Activated naive CD4-positive, alpha-beta T cell treated with anti-CD3 and anti-CD28 coated beads, Interleukin-2, amount 10 ng/mL, durations not matched to agents 7 days and 5 days (primary cell): ENCODE data around the gene CACHD1.

Experiments
- CTCF ChIA-PET: fragments of 350-600 bp; sonication (Branson Sonifier 250); formaldehyde crosslinking; loops from one replicate; lab custom pipeline; 2021; ENCODE audit warnings: antibody characterized with exemption; lab: Charles Lee
- DNase-seq: peaks from one replicate; pipeline ENCODE4 v3.0.0-alpha.2; 2020
- H3K27ac Mint-ChIP-seq: one replicate; pipeline ENCODE4 v1.8.0; 2021; ENCODE audit warnings: mild to moderate bottlenecking, moderate library complexity, mixed read lengths
- H3K27me3 Mint-ChIP-seq: one replicate; pipeline ENCODE4 v1.8.0; 2021; ENCODE audit warnings: mild to moderate bottlenecking, mixed read lengths
- H3K36me3 Mint-ChIP-seq: one replicate; pipeline ENCODE4 v1.8.0; 2021; ENCODE audit warnings: mixed read lengths
- H3K4me1 Mint-ChIP-seq: one replicate; pipeline ENCODE4 v1.8.0; 2021; ENCODE audit warnings: mixed read lengths
- H3K4me3 Mint-ChIP-seq: one replicate; pipeline ENCODE4 v1.8.0; 2021; ENCODE audit warnings: mild to moderate bottlenecking, moderate library complexity, mixed read lengths
- H3K9me3 Mint-ChIP-seq: one replicate; pipeline ENCODE4 v1.8.0; 2021; ENCODE audit warnings: mixed read lengths

The CACHD1 gene

GRCh38 chr1:64575881-64576676, 106.2 kb downstream of the CACHD1 start:
- no peaks in the 10 kb centered on the region for H3K4me1 Mint-ChIP-seq
- H3K27me3 Mint-ChIP-seq = peaks cover 3% of the 10 kb centered on the region
- H3K4me3 Mint-ChIP-seq = no peak overlapping the region
- H3K36me3 Mint-ChIP-seq = no peaks in the 10 kb centered on the region
- CTCF ChIA-PET = interaction anchor here (0.6 kb wide), 2 partner anchors 109 to 153 kb away, joined by 3 read pairs; no protein-coding TSS in a partner anchor
- H3K27ac Mint-ChIP-seq = no peak overlapping the region
- no peak for DNase-seq
- no peaks in the 10 kb centered on the region for H3K9me3 Mint-ChIP-seq

- Mint-ChIP-seq H3K27ac (no peak overlapping the region), H3K9me3 (no peaks in the 10 kb centered on the region), H3K4me1 (no peaks in the 10 kb centered on the region), H3K4me3 (no peak overlapping the region), H3K27me3 (peaks cover 3% of the 10 kb centered on the region), H3K36me3 (no peaks in the 10 kb centered on the region)
- CTCF ChIA-PET = no interaction called here
- no peak for DNase-seq
Observed at GRCh38 chr1:64578270-64578973, 108.5 kb downstream of the CACHD1 start.

GRCh38 chr1:64579767-64580166, 109.8 kb downstream of the CACHD1 start:
- CTCF ChIA-PET = no interaction called here
- H3K4me1 Mint-ChIP-seq = no peaks in the 10 kb centered on the region
- DNase-seq = no peak
- H3K36me3 Mint-ChIP-seq = no peaks in the 10 kb centered on the region
- H3K27me3 Mint-ChIP-seq = peaks cover 3% of the 10 kb centered on the region
- H3K27ac Mint-ChIP-seq = no peak overlapping the region
- no peaks in the 10 kb centered on the region for H3K9me3 Mint-ChIP-seq
- no peak overlapping the region for H3K4me3 Mint-ChIP-seq

GRCh38 chr1:64581135-64581842, 111.4 kb downstream of the CACHD1 start:
- Mint-ChIP-seq H3K4me1 (no peaks in the 10 kb centered on the region), H3K27me3 (peaks cover 2% of the 10 kb centered on the region), H3K4me3 (no peak overlapping the region), H3K27ac (no peak overlapping the region), H3K36me3 (no peaks in the 10 kb centered on the region), H3K9me3 (no peaks in the 10 kb centered on the region)
- CTCF ChIA-PET = interaction anchor here (0.6 kb wide), 1 partner anchor 268 kb away, joined by 3 read pairs; no protein-coding TSS in a partner anchor
- DNase-seq = no peak

- CTCF ChIA-PET = interaction anchor here (0.6 kb wide), 1 partner anchor 269 kb away, joined by 3 read pairs; no protein-coding TSS in a partner anchor
- H3K4me3 Mint-ChIP-seq = no peak overlapping the region
Observed at GRCh38 chr1:64581843-64582185, 111.9 kb downstream of the CACHD1 start.

GRCh38 chr1:64584479-64584878, 114.5 kb downstream of the CACHD1 start:
- no peak overlapping the region for H3K4me3 Mint-ChIP-seq
- H3K36me3 Mint-ChIP-seq = no peaks in the 10 kb centered on the region
- no peak for DNase-seq
- H3K27ac Mint-ChIP-seq = no peak overlapping the region
- H3K4me1 Mint-ChIP-seq = no peaks in the 10 kb centered on the region
- CTCF ChIA-PET = interaction anchor here (1.2 kb wide), 1 partner anchor 239 kb away, joined by 3 read pairs; no protein-coding TSS in a partner anchor
- no peaks in the 10 kb centered on the region for H3K9me3 Mint-ChIP-seq
- no peaks in the 10 kb centered on the region for H3K27me3 Mint-ChIP-seq

More at GRCh38 chr1:64581843-64582185, 111.9 kb downstream of the CACHD1 start:
- no peak for DNase-seq
- Mint-ChIP-seq H3K27ac (no peak overlapping the region), H3K36me3 (no peaks in the 10 kb centered on the region), H3K9me3 (no peaks in the 10 kb centered on the region), H3K4me1 (no peaks in the 10 kb centered on the region), H3K27me3 (no peaks in the 10 kb centered on the region)

GRCh38 chr1:64588876-64589275, 118.9 kb downstream of the CACHD1 start:
- H3K27ac Mint-ChIP-seq = no peak overlapping the region
- H3K27me3 Mint-ChIP-seq = no peaks in the 10 kb centered on the region
- no peaks in the 10 kb centered on the region for H3K9me3 Mint-ChIP-seq
- H3K36me3 Mint-ChIP-seq = no peaks in the 10 kb centered on the region
- CTCF ChIA-PET = no interaction called here
- H3K4me1 Mint-ChIP-seq = no peaks in the 10 kb centered on the region
- no peak overlapping the region for H3K4me3 Mint-ChIP-seq
- no peak for DNase-seq

- Mint-ChIP-seq H3K36me3 (no peaks in the 10 kb centered on the region), H3K4me3 (no peak overlapping the region), H3K27ac (no peak overlapping the region), H3K9me3 (no peaks in the 10 kb centered on the region), H3K27me3 (no peaks in the 10 kb centered on the region), H3K4me1 (no peaks in the 10 kb centered on the region)
- no peak for DNase-seq
- CTCF ChIA-PET = no interaction called here
Observed at GRCh38 chr1:64590316-64590715, 120.4 kb downstream of the CACHD1 start.

- Mint-ChIP-seq H3K4me1 (no peaks in the 10 kb centered on the region), H3K27me3 (no peaks in the 10 kb centered on the region), H3K27ac (no peak overlapping the region), H3K9me3 (no peaks in the 10 kb centered on the region), H3K4me3 (no peak overlapping the region), H3K36me3 (no peaks in the 10 kb centered on the region)
- DNase-seq = no peak
- CTCF ChIA-PET = interaction anchor here (0.7 kb wide), 1 partner anchor 21 kb away, joined by 3 read pairs; no protein-coding TSS in a partner anchor
Observed at GRCh38 chr1:64594446-64594845, 124.5 kb downstream of the CACHD1 start.

GRCh38 chr1:64595871-64596515, 126.1 kb downstream of the CACHD1 start:
- DNase-seq = no peak
- Mint-ChIP-seq H3K36me3 (no peaks in the 10 kb centered on the region), H3K9me3 (no peaks in the 10 kb centered on the region), H3K27ac (no peak overlapping the region), H3K27me3 (no peaks in the 10 kb centered on the region), H3K4me1 (no peaks in the 10 kb centered on the region), H3K4me3 (no peak overlapping the region)
- CTCF ChIA-PET = interaction anchor here (0.5 to 1.0 kb wide), 2 partner anchors 8 to 9 kb away, joined by 3 read pairs; no protein-coding TSS in a partner anchor

GRCh38 chr1:64597113-64597512, 127.2 kb downstream of the CACHD1 start:
- Mint-ChIP-seq H3K9me3 (no peaks in the 10 kb centered on the region), H3K27ac (no peak overlapping the region), H3K4me1 (no peaks in the 10 kb centered on the region), H3K4me3 (no peak overlapping the region), H3K27me3 (no peaks in the 10 kb centered on the region), H3K36me3 (no peaks in the 10 kb centered on the region)
- CTCF ChIA-PET = no interaction called here
- no peak for DNase-seq

GRCh38 chr1:64598100-64598571, 128.2 kb downstream of the CACHD1 start:
- H3K36me3 Mint-ChIP-seq = no peaks in the 10 kb centered on the region
- DNase-seq = no peak
- CTCF ChIA-PET = no interaction called here

GRCh38 chr1:64599242-64599641, 129.3 kb downstream of the CACHD1 start:
- H3K9me3 Mint-ChIP-seq = no peaks in the 10 kb centered on the region
- no peaks in the 10 kb centered on the region for H3K27me3 Mint-ChIP-seq
- no peaks in the 10 kb centered on the region for H3K36me3 Mint-ChIP-seq
- H3K27ac Mint-ChIP-seq = no peak overlapping the region
- CTCF ChIA-PET = no interaction called here
- DNase-seq = no peak
- H3K4me3 Mint-ChIP-seq = no peak overlapping the region
- H3K4me1 Mint-ChIP-seq = no peaks in the 10 kb centered on the region

More at GRCh38 chr1:64598100-64598571, 128.2 kb downstream of the CACHD1 start:
- H3K9me3 Mint-ChIP-seq = no peaks in the 10 kb centered on the region
- no peak overlapping the region for H3K27ac Mint-ChIP-seq
- no peaks in the 10 kb centered on the region for H3K4me1 Mint-ChIP-seq
- no peak overlapping the region for H3K4me3 Mint-ChIP-seq
- no peaks in the 10 kb centered on the region for H3K27me3 Mint-ChIP-seq

GRCh38 chr1:64601207-64601606, 131.3 kb downstream of the CACHD1 start:
- no peaks in the 10 kb centered on the region for H3K4me1 Mint-ChIP-seq
- CTCF ChIA-PET = no interaction called here
- no peak for DNase-seq
- H3K27me3 Mint-ChIP-seq = no peaks in the 10 kb centered on the region
- H3K4me3 Mint-ChIP-seq = no peak overlapping the region
- no peaks in the 10 kb centered on the region for H3K36me3 Mint-ChIP-seq
- no peaks in the 10 kb centered on the region for H3K9me3 Mint-ChIP-seq
- no peak overlapping the region for H3K27ac Mint-ChIP-seq
